WTC11 (cell line): ENCODE results near the gene CACNA1A. TPM values are rescaled to one million over a fixed set of nuclear protein-coding genes. Genes with fewer than 3 reads are reported as not detected.

ENCODE experiments used
- ATAC-seq: fragments of 200-7000 bp; cut with Tn5 transposase; 2 replicates; pipeline ENCODE4 v1.10.0; 2021; ENCODE audit warnings: mild to moderate bottlenecking, moderate library complexity
- CTCF ChIA-PET: fragments of 300-600 bp; sonication (Branson Sonifier 250); formaldehyde crosslinking; loops from one replicate; lab custom pipeline; 2021; ENCODE audit warnings: antibody characterized with exemption; lab: Charles Lee
- POLR2A ChIA-PET: fragments of 350-600 bp; sonication (Branson Sonifier 250); formaldehyde crosslinking; loops from one replicate; lab custom pipeline; 2021; ENCODE audit warnings: antibody characterized with exemption; lab: Charles Lee
- DNase-seq: peaks from one replicate; pipeline ENCODE4 v3.0.0; 2021; ENCODE audit warnings: low spot score
- H3K27ac Mint-ChIP-seq: 2 replicates; pipeline ENCODE4 v1.8.0; 2021; ENCODE audit warnings: mixed read lengths
- H3K27me3 Mint-ChIP-seq: 2 replicates; pipeline ENCODE4 v1.8.0; 2021; ENCODE audit warnings: low read depth, mild to moderate bottlenecking, moderate library complexity, mixed read lengths
- H3K36me3 Mint-ChIP-seq: 2 replicates; pipeline ENCODE4 v1.8.0; 2021; ENCODE audit warnings: mixed read lengths
- H3K4me1 Mint-ChIP-seq: 2 replicates; pipeline ENCODE4 v1.8.0; 2022; ENCODE audit warnings: mixed read lengths
- H3K4me3 Mint-ChIP-seq: 2 replicates; pipeline ENCODE4 v1.8.0; 2021; ENCODE audit warnings: mild to moderate bottlenecking, moderate library complexity, mixed read lengths
- H3K9me3 Mint-ChIP-seq: 2 replicates; pipeline ENCODE4 v1.8.0; 2021; ENCODE audit warnings: mixed read lengths
- AFF4 ChIP-seq: sonication (generic); formaldehyde crosslinking; IDR thresholded peaks from 2 replicates; pipeline ENCODE4 v1.8.1; 2023; ENCODE audit warnings: mild to moderate bottlenecking, missing genetic modification reagents, borderline replicate concordance
- CDX4 ChIP-seq: fragments of 250-450 bp; sonication (Bioruptor Pico); IDR thresholded peaks from 2 replicates; pipeline ENCODE4 v1.9.0; 2021; ENCODE audit warnings: moderate library complexity, mild to moderate bottlenecking, inconsistent platforms, borderline replicate concordance
- ESRRA ChIP-seq: sonication (generic); formaldehyde crosslinking; IDR thresholded peaks from 2 replicates; pipeline ENCODE4 v1.8.1; 2022; ENCODE audit warnings: mild to moderate bottlenecking, missing genetic modification reagents, borderline replicate concordance
- ETV6 ChIP-seq: sonication (generic); formaldehyde crosslinking; IDR thresholded peaks from 2 replicates; pipeline ENCODE4 v1.8.1; 2022; ENCODE audit warnings: mild to moderate bottlenecking, missing genetic modification reagents
- GTF2I ChIP-seq: fragments of 250-450 bp; sonication (Bioruptor Pico); conservative IDR thresholded peaks from 2 replicates; pipeline ENCODE4 v1.4.0; 2021; ENCODE audit warnings: mild to moderate bottlenecking
- IRF2 ChIP-seq: sonication (generic); formaldehyde crosslinking; IDR thresholded peaks from 2 replicates; pipeline ENCODE4 v1.8.0; 2022; ENCODE audit warnings: low read depth, missing genetic modification reagents, borderline replicate concordance
- MAX ChIP-seq: sonication (generic); formaldehyde crosslinking; IDR thresholded peaks from 2 replicates; pipeline ENCODE4 v1.8.0; 2022; ENCODE audit warnings: mild to moderate bottlenecking, missing genetic modification reagents
- PRRX2 ChIP-seq: fragments of 250-450 bp; sonication (Bioruptor Pico); IDR thresholded peaks from 2 replicates; pipeline ENCODE4 v1.8.0; 2021; ENCODE audit warnings: mild to moderate bottlenecking
- RELA ChIP-seq: sonication (generic); formaldehyde crosslinking; IDR thresholded peaks from 2 replicates; pipeline ENCODE4 v1.8.1; 2022; ENCODE audit warnings: missing genetic modification reagents, mild to moderate bottlenecking, borderline replicate concordance
- USF2 ChIP-seq: sonication (generic); formaldehyde crosslinking; IDR thresholded peaks from 2 replicates; pipeline ENCODE4 v1.8.1; 2023; ENCODE audit warnings: mild to moderate bottlenecking, missing genetic modification reagents, moderate library complexity
- total RNA-seq: library from RNA; stranded (reverse); gene quantifications from 3 replicates; pipeline ENCODE4 v1.2.3, GENCODE V29; 2021

CACNA1A gene
- total RNA-seq, 1 experiment from 2014 or later, result 28.9 TPM

GRCh38 chr19:13282486-13283065 is 223.7 kb downstream of the CACNA1A start (continued):
- no peak for TF ChIP-seq AFF4 (CRISPR knock-in tag)

- no peaks in the 10 kb centered on the region for H3K27me3 Mint-ChIP-seq
- ChIA-PET CTCF (interaction anchor here (0.5 to 2.8 kb wide), 11 partner anchors 19 to 767 kb away, joined by 3 to 17 read pairs (median 4); no protein-coding TSS in a partner anchor), POLR2A (interaction anchor here (0.6 kb wide), 2 partner anchors 272 to 332 kb away, joined by 4 to 5 read pairs; no protein-coding TSS in a partner anchor)
- peaks cover 7% of the 10 kb centered on the region for H3K36me3 Mint-ChIP-seq
- TF ChIP-seq PRRX2 (no peak), AFF4 (CRISPR knock-in tag) (no peak), ESRRA (no peak), GTF2I (CRISPR knock-in tag) (no peak), ETV6 (CRISPR knock-in tag) (no peak), IRF2 (CRISPR knock-in tag) (no peak), USF2 (no peak), RELA (CRISPR knock-in tag) (no peak), MAX (CRISPR knock-in tag) (no peak), CDX4 (CRISPR knock-in tag) (no peak)
- no peak for DNase-seq
- no peak overlapping the region; the same call in 1 of the 2 replicates for H3K27ac Mint-ChIP-seq
- no peak overlapping the region for H3K4me3 Mint-ChIP-seq
- peaks cover 6% of the 10 kb centered on the region for H3K4me1 Mint-ChIP-seq
- ATAC-seq, result no peak
- H3K9me3 Mint-ChIP-seq, result peaks cover 3% of the 10 kb centered on the region; the same call in 1 of the 2 replicates
Measured at GRCh38 chr19:13281567-13282291, 224.6 kb downstream of the CACNA1A start.
